Measurements from ENCODE around the gene CNPY1. TPM values are rescaled to one million over a fixed set of nuclear protein-coding genes. Genes with fewer than 3 reads are reported as not detected.

The CNPY1 gene
- total RNA-seq, 4 donors from 2014 or later, result not detected

DNA sequence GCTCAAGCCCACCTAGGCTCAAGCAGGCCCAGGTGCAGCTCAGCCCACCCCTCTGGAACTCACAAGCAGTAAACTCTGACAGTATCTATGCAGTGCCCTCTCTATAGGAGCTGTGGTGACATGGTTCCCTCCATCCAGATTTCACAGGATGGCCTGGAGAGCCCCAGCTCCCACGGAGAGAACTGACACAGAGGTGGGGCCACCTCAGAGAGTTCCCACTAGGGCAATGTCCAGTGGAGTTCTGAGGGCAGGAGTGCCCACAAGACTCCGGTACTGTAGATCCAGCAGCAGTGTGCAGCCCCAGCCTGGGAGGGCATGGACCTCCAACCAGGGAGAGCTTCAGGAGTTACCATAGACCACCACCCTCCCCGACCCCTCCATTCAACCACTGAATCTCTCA, 37.3 kb upstream of the CNPY1 start:
- TF ChIP-seq, protein P1, sequence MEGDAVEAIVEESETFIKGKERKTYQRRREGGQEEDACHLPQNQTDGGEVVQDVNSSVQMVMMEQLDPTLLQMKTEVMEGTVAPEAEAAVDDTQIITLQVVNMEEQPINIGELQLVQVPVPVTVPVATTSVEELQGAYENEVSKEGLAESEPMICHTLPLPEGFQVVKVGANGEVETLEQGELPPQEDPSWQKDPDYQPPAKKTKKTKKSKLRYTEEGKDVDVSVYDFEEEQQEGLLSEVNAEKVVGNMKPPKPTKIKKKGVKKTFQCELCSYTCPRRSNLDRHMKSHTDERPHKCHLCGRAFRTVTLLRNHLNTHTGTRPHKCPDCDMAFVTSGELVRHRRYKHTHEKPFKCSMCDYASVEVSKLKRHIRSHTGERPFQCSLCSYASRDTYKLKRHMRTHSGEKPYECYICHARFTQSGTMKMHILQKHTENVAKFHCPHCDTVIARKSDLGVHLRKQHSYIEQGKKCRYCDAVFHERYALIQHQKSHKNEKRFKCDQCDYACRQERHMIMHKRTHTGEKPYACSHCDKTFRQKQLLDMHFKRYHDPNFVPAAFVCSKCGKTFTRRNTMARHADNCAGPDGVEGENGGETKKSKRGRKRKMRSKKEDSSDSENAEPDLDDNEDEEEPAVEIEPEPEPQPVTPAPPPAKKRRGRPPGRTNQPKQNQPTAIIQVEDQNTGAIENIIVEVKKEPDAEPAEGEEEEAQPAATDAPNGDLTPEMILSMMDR (IDR thresholded peaks at IDR 0.05), result no peak
- TF ChIP-seq EP300 (IDR thresholded peaks at IDR 0.05) (no peak), POLR2A (IDR thresholded peaks at IDR 0.05) (no peak), POLR2AphosphoS5 (IDR thresholded peaks at IDR 0.05) (no peak)
- WGBS, result 95% methylated on average over 2 of the region's 3 CpGs

DNA sequence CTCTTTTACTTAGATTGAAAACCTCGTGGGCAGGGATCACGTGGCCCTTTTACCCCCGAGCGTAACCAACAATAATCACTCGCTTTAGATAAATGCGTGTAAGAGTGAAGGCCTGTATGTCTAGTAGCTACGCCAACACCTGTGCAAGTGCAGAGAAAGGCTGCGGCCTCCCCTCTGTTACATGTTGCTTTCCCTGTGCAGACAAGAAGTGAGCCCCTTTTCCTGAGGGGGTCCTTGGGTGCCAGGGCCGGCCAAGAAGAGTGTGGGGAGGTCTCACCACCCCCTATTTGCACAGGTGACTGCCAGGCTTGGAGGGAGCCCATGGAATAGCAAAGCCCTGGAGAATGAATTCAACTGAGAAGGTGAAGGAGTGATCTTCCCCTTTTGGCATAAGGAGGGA, 35.6 kb upstream of the CNPY1 start:
- no peak overlapping the region for H3K27ac ChIP-seq
- TF ChIP-seq, protein P1 (IDR thresholded peaks at IDR 0.05), result no peak
- TF ChIP-seq POLR2AphosphoS5 (IDR thresholded peaks at IDR 0.05) (no peak), POLR2A (IDR thresholded peaks at IDR 0.05) (no peak), EP300 (IDR thresholded peaks at IDR 0.05) (no peak)
- DNase-seq (ENCODE audit: low spot score in 2 of 2), result peak in 1 of 2 donors; percentile 6
- H3K4me1 ChIP-seq, result peaks cover 12% of the 10 kb centered on the region
- 78% methylated on average over 9 of the region's 9 CpGs for WGBS
- H3K9me3 ChIP-seq, result no peaks in the 10 kb centered on the region
- no peak overlapping the region for H3K4me3 ChIP-seq
- H3K36me3 ChIP-seq, result no peaks in the 10 kb centered on the region
- peaks cover 18% of the 10 kb centered on the region for H3K27me3 ChIP-seq

More for the DNA sequence above, 37.3 kb upstream of the CNPY1 start:
- Histone ChIP-seq H3K9me3 (no peaks in the 10 kb centered on the region), H3K27ac (no peak overlapping the region), H3K4me1 (peaks cover 12% of the 10 kb centered on the region), H3K36me3 (no peaks in the 10 kb centered on the region), H3K4me3 (no peak overlapping the region), H3K27me3 (peaks cover 17% of the 10 kb centered on the region)
- DNase-seq (ENCODE audit: low spot score in 2 of 2), result peak; percentile 46 to 49

DNA sequence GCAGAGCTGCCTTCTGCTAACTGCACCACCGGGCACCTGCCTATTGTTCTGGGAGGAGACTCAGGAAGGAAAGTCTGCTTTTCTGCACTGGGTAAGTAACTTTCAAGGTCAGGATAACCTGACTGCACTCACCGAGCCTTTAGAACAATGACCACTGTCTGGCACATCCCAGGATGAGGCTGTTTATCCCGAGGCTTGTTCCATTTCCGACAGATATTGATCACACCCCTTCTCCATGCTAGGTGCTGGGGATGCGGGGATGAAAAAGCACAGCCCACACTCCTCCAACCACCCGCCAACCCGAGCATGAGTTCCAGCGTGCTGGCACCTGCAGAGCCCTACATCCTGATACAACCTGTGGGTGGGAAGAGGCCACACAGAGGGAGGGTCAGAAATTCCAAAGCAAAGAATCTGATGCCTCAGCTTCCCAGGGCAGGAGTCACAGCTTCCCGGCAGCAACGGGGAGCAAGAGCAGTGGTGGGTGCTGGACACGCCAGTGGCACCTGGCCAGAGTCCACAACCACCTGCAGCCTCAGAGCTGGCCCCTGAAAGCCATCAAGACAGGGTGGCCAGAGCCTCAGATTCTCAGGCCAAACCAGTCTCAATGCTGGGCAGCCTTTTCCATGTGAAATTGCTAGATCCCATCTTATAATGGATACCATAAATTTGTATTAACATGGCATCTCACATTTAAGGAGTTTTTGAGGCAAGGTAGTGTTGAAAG, 34.9 kb upstream of the CNPY1 start:
- Histone ChIP-seq H3K27ac (no peak overlapping the region), H3K27me3 (peaks cover 15% of the 10 kb centered on the region), H3K9me3 (no peaks in the 10 kb centered on the region), H3K4me1 (peaks cover 12% of the 10 kb centered on the region), H3K36me3 (no peaks in the 10 kb centered on the region), H3K4me3 (no peak overlapping the region)
- TF ChIP-seq, protein P1 (IDR thresholded peaks at IDR 0.05), result no peak
- TF ChIP-seq POLR2AphosphoS5 (IDR thresholded peaks at IDR 0.05) (no peak), EP300 (IDR thresholded peaks at IDR 0.05) (no peak), POLR2A (IDR thresholded peaks at IDR 0.05) (no peak)
- 58% methylated on average over 11 of the region's 11 CpGs for WGBS
- DNase-seq (ENCODE audit: low spot score in 2 of 2), result peak; percentile 25 to 45

DNA sequence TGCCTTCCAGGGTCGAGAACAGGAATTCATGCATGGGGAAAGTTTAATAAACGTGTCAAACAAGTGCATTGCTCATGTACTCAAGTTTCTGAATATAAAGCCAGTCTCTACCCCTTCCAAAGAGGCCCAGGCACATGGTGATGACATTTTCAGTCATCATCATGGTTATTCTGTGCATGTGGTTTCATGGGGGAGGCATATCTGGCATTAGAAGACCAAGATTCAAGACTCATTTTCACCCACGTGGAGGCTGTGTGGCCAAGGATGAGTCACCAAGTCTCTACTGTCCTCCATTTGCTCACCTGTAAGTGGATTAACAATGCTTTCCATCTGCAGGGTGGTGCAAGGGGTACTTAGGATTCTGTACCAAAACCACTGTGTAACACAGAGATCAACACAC, 34.0 kb upstream of the CNPY1 start:
- peak in 1 of 2 donors; percentile 14 for DNase-seq (ENCODE audit: low spot score in 2 of 2)
- 52% methylated on average over 2 of the region's 3 CpGs for WGBS

DNA sequence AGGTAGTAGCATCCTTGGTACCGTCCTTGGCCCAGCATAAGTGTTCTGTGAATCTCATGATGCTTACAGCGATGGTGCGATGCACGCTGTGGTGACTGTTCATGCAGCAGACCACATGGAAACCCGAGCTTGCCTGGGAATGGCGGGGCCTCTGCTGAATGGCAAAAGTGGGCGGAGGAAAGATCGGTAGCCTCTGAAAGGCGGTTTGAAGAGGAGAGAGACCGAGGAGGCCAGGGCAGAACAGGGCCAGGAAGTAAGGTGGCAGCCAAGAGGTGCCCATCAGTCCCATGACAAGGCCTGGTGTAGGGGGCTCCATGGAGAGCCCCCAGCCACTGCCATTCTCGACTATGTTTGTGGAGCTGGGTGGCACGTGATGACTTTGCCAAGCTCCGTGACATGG, 33.2 kb upstream of the CNPY1 start:
- no peaks in the 10 kb centered on the region for H3K36me3 ChIP-seq
- WGBS, result 85% methylated on average over 11 of the region's 13 CpGs
- peaks cover 1% of the 10 kb centered on the region for H3K4me1 ChIP-seq
- DNase-seq (ENCODE audit: low spot score in 2 of 2), result peak in 1 of 2 donors; percentile 25
- no peaks in the 10 kb centered on the region for H3K9me3 ChIP-seq
- peaks cover 15% of the 10 kb centered on the region for H3K27me3 ChIP-seq
- TF ChIP-seq EP300 (IDR thresholded peaks at IDR 0.05) (no peak), POLR2A (IDR thresholded peaks at IDR 0.05) (no peak), POLR2AphosphoS5 (IDR thresholded peaks at IDR 0.05) (no peak)
- TF ChIP-seq, protein P1 (IDR thresholded peaks at IDR 0.05), result no peak
- no peak overlapping the region for H3K27ac ChIP-seq
- H3K4me3 ChIP-seq, result no peak overlapping the region

More for the DNA sequence above, 34.0 kb upstream of the CNPY1 start:
- Histone ChIP-seq H3K27ac (no peak overlapping the region), H3K9me3 (no peaks in the 10 kb centered on the region), H3K4me3 (no peak overlapping the region), H3K36me3 (no peaks in the 10 kb centered on the region), H3K27me3 (peaks cover 15% of the 10 kb centered on the region), H3K4me1 (peaks cover 9% of the 10 kb centered on the region)
- TF ChIP-seq, protein P1 (IDR thresholded peaks at IDR 0.05), result no peak
- TF ChIP-seq POLR2A (IDR thresholded peaks at IDR 0.05), result no peak
- TF ChIP-seq EP300 (IDR thresholded peaks at IDR 0.05), result no peak
- no peak for TF ChIP-seq POLR2AphosphoS5 (IDR thresholded peaks at IDR 0.05)

Data from suprapubic skin (tissue), 4 donors.